Fibroblast of skin of abdomen (primary cell): ENCODE data around the gene ODAM.
"Not testable (repeated sequence)": the region's sequence is repeated elsewhere in the genome, so short reads cannot be mapped to it uniquely, and the experiment has no call there.

Experiments
- DNase-seq: peaks from one replicate; pipeline ENCODE4 v3.0.0-alpha.2; 2013

The ODAM gene

DNA sequence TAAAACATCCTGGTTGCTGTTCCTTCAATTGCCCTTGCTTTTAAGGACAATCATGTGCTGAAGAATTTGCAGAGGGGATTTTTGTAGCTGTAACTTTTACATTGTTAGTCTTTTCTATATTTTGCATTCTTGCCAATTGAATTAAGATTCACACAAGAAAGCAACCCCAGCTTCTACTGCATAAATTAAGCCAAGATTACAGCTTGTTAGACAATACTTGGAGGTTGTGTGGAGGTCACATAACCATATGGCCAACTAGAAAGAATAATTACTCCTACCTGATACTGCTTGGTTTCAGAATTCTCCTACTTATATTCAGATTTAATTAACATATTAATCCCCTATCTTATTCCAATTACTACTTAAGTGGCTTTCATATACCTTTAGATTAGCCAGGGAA lies 26.3 kb downstream of the ODAM start:
- DNase-seq, result not testable (repeated sequence)

DNA sequence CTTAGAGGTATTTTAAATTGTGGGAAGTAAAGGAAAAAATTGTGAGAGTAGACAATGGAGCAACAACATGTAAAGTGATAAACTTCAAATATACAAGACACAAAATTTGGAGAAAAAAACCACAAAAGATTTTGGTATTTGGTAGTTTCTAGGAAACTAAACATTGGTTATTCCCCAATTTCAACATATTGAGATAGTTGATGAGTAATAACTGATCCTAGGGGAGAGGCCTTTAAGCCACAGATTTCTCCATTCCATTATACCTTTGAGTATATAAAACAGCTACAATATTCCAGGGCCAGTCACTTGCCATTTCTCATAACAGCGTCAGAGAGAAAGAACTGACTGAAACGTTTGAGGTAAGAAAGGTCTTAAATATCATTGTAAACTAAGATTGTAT lies 30.3 kb downstream of the ODAM start, which contains the start of gene FDCSP:
Gene FDCSP, plus strand, starts transcription at position 301 of the 400 bp plus-strand sequence. CDS start 5,071 bp downstream, outside the sequence.
- no peak for DNase-seq

DNA sequence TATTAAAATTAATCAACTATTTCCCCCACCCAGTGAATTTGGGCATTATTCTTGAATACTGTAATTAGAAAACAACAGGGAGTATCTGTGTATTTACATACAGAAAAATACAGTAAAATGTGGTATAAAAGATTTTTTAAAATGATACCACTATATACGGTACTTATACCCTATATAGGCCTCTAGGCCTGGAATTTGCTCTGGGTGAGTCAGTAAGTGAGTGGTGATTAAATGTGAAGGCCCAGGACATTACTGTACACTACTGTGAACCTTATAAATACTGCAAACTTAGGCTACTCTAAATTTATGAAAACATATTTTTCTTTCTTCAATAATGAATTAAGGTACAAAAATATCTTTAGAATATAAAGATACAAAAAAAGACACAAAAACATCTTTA lies 40.6 kb downstream of the ODAM start:
- peak; percentile 15 for DNase-seq

- DNase-seq, result no peak
Observed at GRCh38 chr4:70239131-70239883, 43.8 kb downstream of the ODAM start.

DNA sequence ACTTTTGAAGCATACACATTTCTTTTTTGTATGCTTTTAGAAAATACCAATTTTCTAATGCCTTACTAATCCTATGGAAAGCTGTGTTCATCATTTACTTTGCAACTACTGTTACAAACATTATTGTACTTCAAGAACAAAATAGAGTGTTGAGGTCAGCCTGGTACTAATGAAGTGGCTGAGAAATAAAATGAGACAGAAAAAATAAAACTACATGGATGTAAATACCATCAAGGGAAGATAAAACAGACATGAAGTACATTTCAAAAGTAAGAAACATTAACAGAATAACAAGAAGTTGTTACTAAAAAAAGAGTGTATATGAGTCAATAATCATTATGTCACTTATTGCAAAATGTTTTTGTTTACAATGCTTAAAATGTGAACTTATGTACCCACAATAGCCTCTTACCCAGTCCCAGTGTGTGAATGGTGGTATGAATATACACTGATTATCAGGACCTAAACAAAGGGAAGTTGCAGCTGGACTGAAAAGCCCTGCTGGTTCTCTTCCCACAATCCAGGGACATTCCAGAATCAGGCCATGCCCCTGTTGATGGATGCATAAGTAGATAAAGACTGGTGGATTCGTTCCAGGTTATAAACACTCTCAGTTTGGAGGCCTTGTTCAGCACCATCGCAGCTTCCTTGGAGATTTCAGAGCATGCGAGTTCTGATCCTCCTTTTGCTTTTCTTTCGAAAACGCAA lies 44.5 kb downstream of the ODAM start:
- peak; percentile 16 for DNase-seq

- DNase-seq, result not testable (repeated sequence)
Observed at GRCh38 chr4:70242297-70242696, 46.8 kb downstream of the ODAM start, which contains the start of gene CSN3. Gene CSN3, plus strand, starts transcription at chr4:70242597. Its CDS starts 2,223 bp downstream, at chr4:70244820.

DNA sequence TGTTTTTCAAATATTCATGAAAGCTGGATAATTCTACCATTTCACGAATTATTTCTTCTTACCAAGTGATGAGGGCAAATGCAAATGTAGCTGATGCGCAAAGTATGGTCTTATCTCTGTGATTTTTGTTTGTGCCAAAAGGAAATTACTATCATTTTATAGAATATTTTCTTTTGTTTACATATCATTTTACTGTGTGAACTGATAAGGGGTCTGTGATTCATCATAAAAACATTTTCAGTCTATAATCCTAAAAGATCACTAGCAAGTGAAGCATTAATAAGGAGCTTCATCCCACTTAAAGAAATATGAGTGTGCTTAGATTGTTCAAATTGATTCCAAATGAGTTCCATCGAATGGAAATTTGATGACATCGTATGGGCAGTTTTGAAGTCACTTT lies 47.6 kb downstream of the ODAM start:
- DNase-seq, result no peak

- no peak for DNase-seq
Observed at GRCh38 chr4:70251250-70251944, 55.9 kb downstream of the ODAM start.

DNA sequence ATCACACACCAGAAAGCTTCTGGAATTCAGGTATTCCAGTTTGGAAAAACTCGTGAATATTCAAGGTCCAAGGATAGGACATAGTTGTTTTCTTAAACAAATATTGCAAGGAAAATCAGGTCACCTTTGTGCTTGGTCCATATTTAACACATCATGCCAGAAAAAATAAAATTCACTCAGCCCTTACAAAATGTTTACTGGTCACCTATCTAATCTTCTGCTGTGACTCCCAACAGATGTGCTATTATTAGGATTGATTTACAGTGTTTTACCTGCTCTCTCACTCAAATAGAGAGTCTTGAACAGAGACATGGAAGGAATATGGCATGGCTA lies 56.4 kb downstream of the ODAM start:
- no peak for DNase-seq
